Measurements from ENCODE around the gene SOX8. TPM values are rescaled to one million over a fixed set of nuclear protein-coding genes. Genes with fewer than 3 reads are reported as not detected.

SOX8 gene
- total RNA-seq, 1 experiment from 2014 or later = 5.2 TPM

DNA sequence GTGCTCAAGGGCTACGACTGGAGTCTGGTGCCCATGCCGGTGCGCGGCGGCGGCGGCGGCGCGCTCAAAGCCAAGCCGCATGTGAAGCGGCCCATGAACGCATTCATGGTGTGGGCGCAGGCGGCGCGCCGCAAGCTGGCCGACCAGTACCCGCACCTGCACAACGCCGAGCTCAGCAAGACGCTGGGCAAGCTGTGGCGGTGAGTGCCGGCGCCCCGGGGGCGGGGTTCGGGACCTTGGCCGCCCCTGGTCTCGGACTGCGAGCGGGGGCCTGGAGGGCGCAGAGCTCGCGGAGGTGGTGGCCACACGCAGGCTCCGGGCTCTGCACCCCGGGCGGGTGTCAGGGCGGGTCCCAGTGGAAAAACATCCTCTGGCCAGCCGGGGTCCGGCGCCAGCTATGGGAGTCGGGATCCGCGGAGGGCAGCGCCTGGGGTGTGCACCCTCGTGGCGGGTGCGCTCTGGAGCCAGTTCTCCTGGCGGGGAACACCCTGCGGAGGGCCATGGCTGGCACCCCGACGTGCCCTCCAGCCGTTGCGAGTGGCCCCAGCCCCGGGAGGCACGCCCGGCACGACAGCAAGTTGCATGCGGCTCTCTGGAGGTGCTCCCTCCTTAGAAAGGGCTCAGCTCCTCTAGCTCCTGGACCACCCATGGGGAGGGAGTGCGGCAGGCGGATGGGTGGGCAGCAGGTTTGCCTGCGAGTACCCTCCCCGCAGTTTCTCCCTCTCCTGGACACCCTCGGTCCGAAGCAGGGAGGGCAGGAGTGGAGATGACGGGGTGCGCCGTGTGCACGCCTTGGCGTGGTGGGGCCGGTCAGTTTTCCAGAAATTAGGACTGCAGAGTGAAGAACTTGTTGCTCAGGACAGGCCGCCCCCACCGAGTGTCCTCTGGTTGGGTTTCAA lies 824 bp downstream of the SOX8 start:
- Histone ChIP-seq H3K9me3 (ENCODE audit: control insufficient read depth in 1 of 2, insufficient read depth in 1 of 2, low read depth in 1 of 2, low read length in 2 of 2) (no peaks in the 10 kb centered on the region), H3K27me3 (ENCODE audit: insufficient read depth, low read length) (no peaks in the 10 kb centered on the region), H3K9me2 (ENCODE audit: insufficient read depth) (no peaks in the 10 kb centered on the region), H3K4me3 (replicated peaks in 1 of 2; ENCODE audit: low read depth in 1 of 2, low read length in 2 of 2) (peak overlapping the region; percentile 28 to 46), H3K4me2 (ENCODE audit: low read length) (peak overlapping the region; percentile 69), H3K9ac (ENCODE audit: low read length) (peak overlapping the region; percentile 43; the same call in 1 of the 2 replicates), H3K79me2 (ENCODE audit: insufficient read depth, low read length) (no peaks in the 10 kb centered on the region), H3K36me3 (ENCODE audit: control insufficient read depth in 1 of 2, insufficient read depth in 2 of 2, low read length in 2 of 2) (no peaks in the 10 kb centered on the region), H4K20me1 (ENCODE audit: insufficient read depth) (no peaks in the 10 kb centered on the region), H3K4me1 (ENCODE audit: control insufficient read depth in 1 of 2, insufficient read depth in 2 of 2, low read length in 2 of 2) (peaks cover 0 to 9% of the 10 kb centered on the region in 2 experiments; a peak in 1 of 4 replicates), H3K27ac (ENCODE audit: low read depth, low read length) (peak overlapping the region; percentile 22; the same call in 1 of the 2 replicates), H2AFZ (ENCODE audit: low read depth, low read length, poor library complexity, severe bottlenecking) (no peak overlapping the region)
- BruUV-seq (replicated peaks) = no TSS peak
- intact Hi-C loops (cut with micrococcal nuclease) = no loop called here
- ChIA-PET RAD21 (ENCODE audit: low non-redundant PET in 1 of 2, low total read pairs in 2 of 2, uncharacterized antibody in 2 of 2, unreplicated experiment in 2 of 2) (interaction anchor here in 1 of 2 experiments (1.0 kb wide), 1 partner anchor 55 kb away, joined by 3 read pairs; no protein-coding TSS in a partner anchor), POLR2A (no interaction called here), CTCF (no interaction called here)
- ATAC-seq (peak; percentile 10), DNase-seq (ENCODE audit: low read depth, low spot score) (no peak)
- peak; percentile 39 for TF ChIP-seq TCF7L2 (IDR thresholded peaks at IDR 0.05; ENCODE audit: borderline replicate concordance, extremely low read depth, insufficient read depth, insufficient read length)
- TF ChIP-seq, protein P1, sequence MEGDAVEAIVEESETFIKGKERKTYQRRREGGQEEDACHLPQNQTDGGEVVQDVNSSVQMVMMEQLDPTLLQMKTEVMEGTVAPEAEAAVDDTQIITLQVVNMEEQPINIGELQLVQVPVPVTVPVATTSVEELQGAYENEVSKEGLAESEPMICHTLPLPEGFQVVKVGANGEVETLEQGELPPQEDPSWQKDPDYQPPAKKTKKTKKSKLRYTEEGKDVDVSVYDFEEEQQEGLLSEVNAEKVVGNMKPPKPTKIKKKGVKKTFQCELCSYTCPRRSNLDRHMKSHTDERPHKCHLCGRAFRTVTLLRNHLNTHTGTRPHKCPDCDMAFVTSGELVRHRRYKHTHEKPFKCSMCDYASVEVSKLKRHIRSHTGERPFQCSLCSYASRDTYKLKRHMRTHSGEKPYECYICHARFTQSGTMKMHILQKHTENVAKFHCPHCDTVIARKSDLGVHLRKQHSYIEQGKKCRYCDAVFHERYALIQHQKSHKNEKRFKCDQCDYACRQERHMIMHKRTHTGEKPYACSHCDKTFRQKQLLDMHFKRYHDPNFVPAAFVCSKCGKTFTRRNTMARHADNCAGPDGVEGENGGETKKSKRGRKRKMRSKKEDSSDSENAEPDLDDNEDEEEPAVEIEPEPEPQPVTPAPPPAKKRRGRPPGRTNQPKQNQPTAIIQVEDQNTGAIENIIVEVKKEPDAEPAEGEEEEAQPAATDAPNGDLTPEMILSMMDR (IDR thresholded peaks at IDR 0.05 in 2 of 3, conservative IDR thresholded peaks at IDR 0.05 in 1 of 3; ENCODE audit: borderline replicate concordance in 1 of 3, insufficient read depth in 1 of 3, low read depth in 2 of 3, low read length in 2 of 3) = no peak
